Cardiac fibroblast (primary cell): ENCODE results near the gene TRAP1.

Source experiments
- DNase-seq, 2 donors: peaks; one replicate each; pipeline versions ENCODE4 v3.0.0 to v3.0.0-alpha.2; 2010; ENCODE audit warnings: low read depth in 2 of 2
- H3K4me3 ChIP-seq, 2 donors: replicated peaks in 1 of 2; 1 replicate in 1 of 2; 2 replicates in 1 of 2; pipeline ENCODE4 v1.5.1; 2011; ENCODE audit warnings: low read depth in 2 of 2, low read length in 2 of 2, mild to moderate bottlenecking in 2 of 2, moderate library complexity in 1 of 2
- CTCF ChIP-seq: IDR thresholded peaks from one replicate; pipeline ENCODE4 v1.5.1; 2011; ENCODE audit warnings: low read depth, mild to moderate bottlenecking, low read length, inconsistent platforms

The TRAP1 gene

GRCh38 chr16:3748307-3748706 lies 31.0 kb upstream of the TRAP1 start:
- TF ChIP-seq CTCF = no peak
- no peak overlapping the region for H3K4me3 ChIP-seq
- peak in 1 of 2 donors; percentile 4 for DNase-seq

- DNase-seq = peak; percentile 10 to 25
- no peak for TF ChIP-seq CTCF
- H3K4me3 ChIP-seq = no peak overlapping the region
Observed at GRCh38 chr16:3745751-3746355, 28.5 kb upstream of the TRAP1 start.

- no peak overlapping the region for H3K4me3 ChIP-seq
- no peak for TF ChIP-seq CTCF
- no peak for DNase-seq
Observed at GRCh38 chr16:3744018-3744417, 26.7 kb upstream of the TRAP1 start.

GRCh38 chr16:3740934-3741333 lies 23.6 kb upstream of the TRAP1 start:
- TF ChIP-seq CTCF = no peak
- no peak for DNase-seq
- no peak overlapping the region for H3K4me3 ChIP-seq

GRCh38 chr16:3740186-3740585 lies 22.9 kb upstream of the TRAP1 start:
- no peak for DNase-seq
- TF ChIP-seq CTCF = no peak
- no peak overlapping the region for H3K4me3 ChIP-seq

GRCh38 chr16:3739636-3740035 lies 22.3 kb upstream of the TRAP1 start:
- TF ChIP-seq CTCF = no peak
- no peak overlapping the region for H3K4me3 ChIP-seq
- DNase-seq = no peak

- no peak for DNase-seq
- no peak for TF ChIP-seq CTCF
- no peak overlapping the region for H3K4me3 ChIP-seq
Observed at GRCh38 chr16:3738541-3738940, 21.2 kb upstream of the TRAP1 start.
